NOMO-1 treated with dmso at 0.1 percent for 144 hours (cell line): Measurements from ENCODE around the gene SOBP.
"Not testable (repeated sequence)": the region's sequence is repeated elsewhere in the genome, so short reads cannot be mapped to it uniquely, and the experiment has no call there.

Experiments used
- DNase-seq: peaks from one replicate; lab custom pipeline; 2025; ENCODE audit not compliant: unreplicated experiment; lab: John Stamatoyannopoulos, UW

SOBP gene

GRCh38 chr6:107520706-107521105 lies 30.8 kb downstream of the SOBP start:
- DNase-seq, result not testable (repeated sequence)

- no peak for DNase-seq
Observed at GRCh38 chr6:107523054-107523791, 33.3 kb downstream of the SOBP start.

GRCh38 chr6:107523794-107524193 lies 33.9 kb downstream of the SOBP start:
- DNase-seq, result no peak

GRCh38 chr6:107524626-107525025 lies 34.7 kb downstream of the SOBP start:
- no peak for DNase-seq

- no peak for DNase-seq
Observed at GRCh38 chr6:107531868-107532267, 42.0 kb downstream of the SOBP start.

- no peak for DNase-seq
Observed at GRCh38 chr6:107532706-107533105, 42.8 kb downstream of the SOBP start.

GRCh38 chr6:107533415-107534059 lies 43.6 kb downstream of the SOBP start:
- no peak for DNase-seq

GRCh38 chr6:107534571-107535141 lies 44.7 kb downstream of the SOBP start:
- no peak for DNase-seq

- no peak for DNase-seq
Observed at GRCh38 chr6:107535626-107536025, 45.7 kb downstream of the SOBP start.

GRCh38 chr6:107536180-107536961 lies 46.5 kb downstream of the SOBP start:
- DNase-seq, result no peak

GRCh38 chr6:107537559-107537958 lies 47.6 kb downstream of the SOBP start:
- DNase-seq, result no peak

GRCh38 chr6:107538856-107539387 lies 49.0 kb downstream of the SOBP start:
- DNase-seq, result no peak

- DNase-seq, result no peak
Observed at GRCh38 chr6:107539409-107539808, 49.5 kb downstream of the SOBP start.

- DNase-seq, result no peak
Observed at GRCh38 chr6:107539849-107540464, 50.0 kb downstream of the SOBP start.

GRCh38 chr6:107540465-107540857 lies 50.5 kb downstream of the SOBP start:
- no peak for DNase-seq

- no peak for DNase-seq
Observed at GRCh38 chr6:107542192-107542668, 52.3 kb downstream of the SOBP start.

GRCh38 chr6:107543088-107543487 lies 53.2 kb downstream of the SOBP start:
- no peak for DNase-seq

- DNase-seq, result no peak
Observed at GRCh38 chr6:107543567-107543966, 53.6 kb downstream of the SOBP start.

GRCh38 chr6:107545763-107546162 lies 55.8 kb downstream of the SOBP start:
- no peak for DNase-seq

GRCh38 chr6:107546691-107547450 lies 57.0 kb downstream of the SOBP start:
- DNase-seq, result no peak
